A549 (cell line): Measurements from ENCODE around the gene IRAG1. TPM values are rescaled to one million over a fixed set of nuclear protein-coding genes. Genes with fewer than 3 reads are reported as not detected.

ENCODE experiments used
- ATAC-seq, 2 experiments: fragments of 200-7000 bp in 1 of 2; fragments of >200 bp in 1 of 2; cut with Nextera tagmentation in 1 of 2; cut with Tn5 transposase in 1 of 2; 3 replicates each; pipeline versions ENCODE4 v1.8.0 to v1.9.1; 2018 to 2020; ENCODE audit warnings: mild to moderate bottlenecking in 1 of 2, moderate library complexity in 1 of 2
- CTCF ChIA-PET: fragments of 300-600 bp; sonication (Branson Sonifier 250); formaldehyde crosslinking; extraction: SDS; loops from one replicate; lab custom pipeline; 2021; ENCODE audit warnings: antibody characterized with exemption, inconsistent platforms; lab: Yijun Ruan, JAX
- POLR2A ChIA-PET: fragments of 350-600 bp; formaldehyde crosslinking; extraction: SDS; loops from one replicate; lab custom pipeline; 2021; ENCODE audit warnings: antibody characterized with exemption, inconsistent platforms; lab: Yijun Ruan, JAX
- DNase-seq, 2 experiments: peaks; one replicate each; pipeline versions ENCODE4 v3.0.0 to v3.0.0-alpha.2; 2011 to 2016; ENCODE audit warnings: low read depth in 1 of 2, low spot score in 1 of 2
- FAIRE-seq: peaks from 2 replicates; lab custom pipeline; 2011; peaks lifted over from hg19 to GRCh38; lab: Jason Lieb, UNC
- H3K27ac ChIP-seq, 2 experiments: fragments of >200 bp; sonication (Bioruptor Twin); formaldehyde crosslinking; 3 replicates each; pipeline ENCODE4 v1.5.1; 2016 to 2017
- H3K4me1 ChIP-seq: fragments of >200 bp; sonication (Bioruptor Twin); formaldehyde crosslinking; 3 replicates; pipeline ENCODE4 v1.6.1; 2016
- H3K4me2 ChIP-seq: fragments of >200 bp; sonication (Bioruptor Twin); formaldehyde crosslinking; 3 replicates; pipeline ENCODE4 v1.6.1; 2016
- H3K4me3 ChIP-seq: fragments of >200 bp; sonication (Bioruptor Twin); formaldehyde crosslinking; 3 replicates; pipeline ENCODE4 v1.5.1; 2016
- H3K9me3 ChIP-seq: fragments of >200 bp; sonication (Bioruptor Twin); formaldehyde crosslinking; 3 replicates; pipeline ENCODE4 v1.6.1; 2016
- ATOH8 ChIP-seq: fragments of 250-450 bp; sonication (Bioruptor Pico); IDR thresholded peaks from 2 replicates; pipeline ENCODE4 v1.5.0; 2020; ENCODE audit warnings: low read depth, mild to moderate bottlenecking, moderate library complexity
- BHLHE40 ChIP-seq: IDR thresholded peaks from 2 replicates; pipeline ENCODE4 v1.6.1; 2012; ENCODE audit warnings: low read depth, low read length, inconsistent platforms
- CBX8 ChIP-seq: fragments of 200-600 bp; sonication (generic); IDR thresholded peaks from 2 replicates; pipeline ENCODE4 v1.6.1; 2016
- CHD2 ChIP-seq: fragments of 150-350 bp; IDR thresholded peaks from 2 replicates; pipeline ENCODE4 v1.6.1; 2014; ENCODE audit warnings: low read length; ENCODE audit not compliant: partially characterized antibody
- CTCF ChIP-seq: fragments of >200 bp; sonication (Bioruptor Twin); formaldehyde crosslinking; IDR thresholded peaks from 3 replicates; pipeline ENCODE4 v1.5.1; 2016
- EHF ChIP-seq: fragments of 250-450 bp; sonication (Bioruptor Pico); IDR thresholded peaks from 2 replicates; pipeline ENCODE4 v1.5.0; 2020; ENCODE audit warnings: mild to moderate bottlenecking
- ESRRA ChIP-seq: fragments of 150-350 bp; IDR thresholded peaks from 2 replicates; pipeline ENCODE4 v1.6.1; 2014; ENCODE audit warnings: mild to moderate bottlenecking, low read length, borderline replicate concordance
- FOXS1 ChIP-seq: fragments of 250-450 bp; sonication (Bioruptor Pico); IDR thresholded peaks from 2 replicates; pipeline ENCODE4 v1.5.0; 2020; ENCODE audit warnings: mild to moderate bottlenecking, moderate library complexity
- HDAC2 ChIP-seq: fragments of 200-600 bp; sonication (generic); IDR thresholded peaks from 2 replicates; pipeline ENCODE4 v1.6.1; 2016
- HOXA7 ChIP-seq: fragments of 250-450 bp; sonication (Bioruptor Pico); IDR thresholded peaks from 2 replicates; pipeline ENCODE4 v1.5.0; 2020; ENCODE audit warnings: mild to moderate bottlenecking, moderate library complexity
- HOXB5 ChIP-seq: fragments of 250-450 bp; sonication (Bioruptor Pico); IDR thresholded peaks from 2 replicates; pipeline ENCODE4 v1.5.0; 2020; ENCODE audit warnings: mild to moderate bottlenecking, moderate library complexity
- JUN ChIP-seq, 2 experiments: fragments of >200 bp; sonication (Bioruptor Twin); formaldehyde crosslinking; IDR thresholded peaks; 2 replicates in 1 of 2; 3 replicates in 1 of 2; pipeline ENCODE4 v1.6.1; 2016 to 2017
- KDM5A ChIP-seq: fragments of 200-600 bp; sonication (generic); IDR thresholded peaks from 2 replicates; pipeline ENCODE4 v1.6.1; 2016; ENCODE audit warnings: antibody characterized with exemption, mild to moderate bottlenecking
- MAZ ChIP-seq: fragments of 150-350 bp; IDR thresholded peaks from 2 replicates; pipeline ENCODE4 v1.6.1; 2014; ENCODE audit warnings: antibody characterized with exemption, low read depth, low read length, borderline replicate concordance
- PBX3 ChIP-seq: IDR thresholded peaks from 2 replicates; pipeline ENCODE4 v1.6.1; 2012
- PHF8 ChIP-seq: fragments of 200-600 bp; sonication (generic); IDR thresholded peaks from 2 replicates; pipeline ENCODE4 v1.6.1; 2016; ENCODE audit warnings: low read depth, mild to moderate bottlenecking, antibody characterized with exemption, moderate library complexity, borderline replicate concordance
- POLR2A ChIP-seq: IDR thresholded peaks from 2 replicates; pipeline ENCODE4 v1.6.1; 2012; ENCODE audit warnings: mild to moderate bottlenecking, low read length
- SMC3 ChIP-seq: fragments of >200 bp; sonication (Bioruptor Twin); formaldehyde crosslinking; IDR thresholded peaks from 3 replicates; pipeline ENCODE4 v1.6.1; 2018; ENCODE audit warnings: inconsistent platforms
- SREBF2 ChIP-seq: fragments of 450-650 bp; IDR thresholded peaks from 2 replicates; pipeline ENCODE4 v1.6.1; 2014; ENCODE audit warnings: mild to moderate bottlenecking, moderate library complexity
- TFCP2L1 ChIP-seq: fragments of 250-450 bp; sonication (Bioruptor Pico); IDR thresholded peaks from 2 replicates; pipeline ENCODE4 v1.5.0; 2021; ENCODE audit warnings: mild to moderate bottlenecking
- TP53 ChIP-seq: fragments of 250-450 bp; sonication (Bioruptor Pico); IDR thresholded peaks from 2 replicates; pipeline ENCODE4 v1.5.0; 2021; ENCODE audit warnings: mild to moderate bottlenecking, moderate library complexity
- ZNF302 ChIP-seq: fragments of 250-450 bp; sonication (Bioruptor Pico); IDR thresholded peaks from 2 replicates; pipeline ENCODE4 v1.9.0; 2021; ENCODE audit warnings: inconsistent platforms, mild to moderate bottlenecking, moderate library complexity
- WGBS: methylation state at CpG from one replicate; pipeline ENCODE4 v1.1.6; 2017; ENCODE audit errors: missing lambda C conversion rate; 5-methylcytosine and 5-hydroxymethylcytosine counted together
- polyA plus RNA-seq, 4 experiments: library from polyadenylated mRNA; depleted of rRNA in 3 of 4; stranded (reverse); fragments of >200 nt; fragmentation: RNase III in 1 of 4; extraction: RNeasy Plus Mini Kit Qiagen cat#74134 plus additional on column Dnase treatment in 1 of 4; gene quantifications; 2 replicates in 3 of 4; 3 replicates in 1 of 4; pipeline ENCODE4 v1.2.3, GENCODE V29; 2011 to 2017
- TF ChIP-seq, protein P1 (sequence below): IDR thresholded peaks from 2 replicates; pipeline ENCODE4 v1.6.1; 2012; ENCODE audit warnings: low read depth, borderline replicate concordance
- TF ChIP-seq, protein P2 (sequence below): fragments of >200 bp; sonication (Bioruptor Twin); formaldehyde crosslinking; IDR thresholded peaks from 3 replicates; pipeline ENCODE4 v1.6.1; 2016

IRAG1 gene
- polyA plus RNA-seq, 2 of the 4 experiments (the other 2 are of a cell fraction), result 0.05 TPM; not detected in 1

DNA sequence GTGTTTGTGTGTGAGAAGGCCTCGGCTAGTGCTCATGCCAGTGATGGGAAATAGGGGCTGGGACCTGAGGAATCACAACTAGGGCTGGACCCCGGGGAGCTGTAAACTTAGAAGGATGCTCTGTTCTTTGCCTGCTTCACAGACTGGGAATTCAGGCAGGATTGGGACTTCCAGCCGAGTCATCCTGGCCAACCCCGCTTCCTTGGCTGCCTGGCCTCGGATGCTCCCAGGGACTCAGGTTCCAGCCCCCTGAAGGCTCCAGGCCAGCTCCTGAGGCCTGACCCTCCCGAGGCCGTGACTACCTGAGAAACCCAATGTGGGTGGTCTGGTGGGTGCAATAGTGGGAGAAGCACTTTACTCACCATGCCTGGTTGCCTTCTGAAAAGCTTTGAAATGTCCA is 44.7 kb downstream of the IRAG1 start:
- TF ChIP-seq MAZ (no peak), JUN (IDR thresholded peaks at IDR 0.05) (no peak), TP53 (no peak), BHLHE40 (no peak), HDAC2 (no peak), SREBF2 (no peak), PBX3 (no peak), EHF (CRISPR knock-in tag) (no peak), POLR2A (no peak), TFCP2L1 (no peak)
- TF ChIP-seq, protein P1, sequence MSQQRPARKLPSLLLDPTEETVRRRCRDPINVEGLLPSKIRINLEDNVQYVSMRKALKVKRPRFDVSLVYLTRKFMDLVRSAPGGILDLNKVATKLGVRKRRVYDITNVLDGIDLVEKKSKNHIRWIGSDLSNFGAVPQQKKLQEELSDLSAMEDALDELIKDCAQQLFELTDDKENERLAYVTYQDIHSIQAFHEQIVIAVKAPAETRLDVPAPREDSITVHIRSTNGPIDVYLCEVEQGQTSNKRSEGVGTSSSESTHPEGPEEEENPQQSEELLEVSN, result no peak
- TF ChIP-seq, all 56 proteins: peak for 0
- Histone ChIP-seq H3K4me1 (peaks cover 12% of the 10 kb centered on the region), H3K4me3 (no peak overlapping the region), H3K9me3 (no peaks in the 10 kb centered on the region), H3K27ac (peak overlapping the region in 1 of 2 experiments; percentile 60; a peak in 3 of 6 replicates), H3K4me2 (no peak overlapping the region)
- no peak for FAIRE-seq
- no peak for DNase-seq
- ChIA-PET CTCF (interaction anchor here (0.7 to 1.3 kb wide), 4 partner anchors 14 to 243 kb away, joined by 4 to 6 read pairs (median 5); partner anchors contain the start of gene RNF141), POLR2A (no interaction called here)
- WGBS, result 73% methylated on average over 3 of the region's 7 CpGs
- ATAC-seq, result no peak

GRCh38 chr11:10646681-10647355 is 46.7 kb downstream of the IRAG1 start:
- ATAC-seq, result no peak
- CTCF ChIA-PET, result interaction anchor here (1.6 to 2.6 kb wide), 2 partner anchors 9 kb away, joined by 5 to 8 read pairs; no protein-coding TSS in a partner anchor
- Histone ChIP-seq H3K27ac (peak overlapping the region; percentile 49 to 54; a peak in 4 of 6 replicates), H3K9me3 (no peaks in the 10 kb centered on the region), H3K4me2 (peak overlapping the region; percentile 32; the same call in 1 of the 3 replicates), H3K4me3 (no peak overlapping the region), H3K4me1 (peaks cover 12% of the 10 kb centered on the region)
- no peak for DNase-seq
- no peak for TF ChIP-seq SMC3
- TF ChIP-seq HOXA7 (CRISPR knock-in tag), result no peak
- TF ChIP-seq KDM5A, result no peak
- TF ChIP-seq FOXS1, result no peak
- no peak for TF ChIP-seq TP53
- no peak for TF ChIP-seq MAZ
- TF ChIP-seq EHF (CRISPR knock-in tag), result no peak
- TF ChIP-seq CBX8, result no peak
- TF ChIP-seq PHF8, result no peak
- TF ChIP-seq ZNF302 (CRISPR knock-in tag), result no peak
- TF ChIP-seq, protein P2, sequence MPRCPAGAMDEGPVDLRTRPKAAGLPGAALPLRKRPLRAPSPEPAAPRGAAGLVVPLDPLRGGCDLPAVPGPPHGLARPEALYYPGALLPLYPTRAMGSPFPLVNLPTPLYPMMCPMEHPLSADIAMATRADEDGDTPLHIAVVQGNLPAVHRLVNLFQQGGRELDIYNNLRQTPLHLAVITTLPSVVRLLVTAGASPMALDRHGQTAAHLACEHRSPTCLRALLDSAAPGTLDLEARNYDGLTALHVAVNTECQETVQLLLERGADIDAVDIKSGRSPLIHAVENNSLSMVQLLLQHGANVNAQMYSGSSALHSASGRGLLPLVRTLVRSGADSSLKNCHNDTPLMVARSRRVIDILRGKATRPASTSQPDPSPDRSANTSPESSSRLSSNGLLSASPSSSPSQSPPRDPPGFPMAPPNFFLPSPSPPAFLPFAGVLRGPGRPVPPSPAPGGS, result no peak
- TF ChIP-seq ESRRA, result no peak
- TF ChIP-seq SREBF2, result no peak
- FAIRE-seq, result no peak
- WGBS, result 81% methylated on average over 8 of the region's 8 CpGs
- POLR2A ChIA-PET, result interaction anchor here (1.3 kb wide), 1 partner anchor 11 kb away, joined by 3 read pairs; no protein-coding TSS in a partner anchor

DNA sequence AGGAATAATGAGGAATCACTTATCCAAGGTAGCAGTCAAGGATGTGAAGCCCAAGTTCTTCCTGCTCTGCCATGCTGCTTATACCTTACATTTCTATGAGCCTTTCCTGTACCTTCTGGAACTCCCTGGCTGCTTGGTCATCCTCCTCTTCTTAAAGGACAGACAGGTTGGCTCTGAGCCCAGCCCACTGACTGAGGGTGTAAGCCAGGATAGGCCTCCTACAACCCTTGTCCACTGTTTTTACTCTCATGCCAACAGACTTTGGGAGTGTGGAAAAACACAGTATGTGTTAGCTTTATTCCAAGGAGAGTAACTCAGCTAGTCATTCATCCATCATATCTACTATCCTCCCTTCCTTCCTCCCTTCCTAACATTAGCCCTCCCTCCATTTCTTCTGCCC is 47.5 kb downstream of the IRAG1 start:
- ATAC-seq (no peak), DNase-seq (no peak), FAIRE-seq (no peak)
- CTCF ChIA-PET, result interaction anchor here (1.3 to 2.6 kb wide), 2 partner anchors 9 to 240 kb away, joined by 3 to 8 read pairs; no protein-coding TSS in a partner anchor
- TF ChIP-seq HOXB5, result no peak
- TF ChIP-seq, protein P1, result no peak
- no peak for TF ChIP-seq CTCF
- no peak for TF ChIP-seq FOXS1
- no peak for TF ChIP-seq CHD2
- no peak for TF ChIP-seq SMC3
- no peak for TF ChIP-seq ATOH8 (CRISPR knock-in tag)
- POLR2A ChIA-PET, result no interaction called here
- H3K4me1 ChIP-seq, result peaks cover 12% of the 10 kb centered on the region
- H3K27ac ChIP-seq, result peak overlapping the region in 1 of 2 experiments; percentile 22; a peak in 1 of 6 replicates
- H3K4me3 ChIP-seq, result no peak overlapping the region
- H3K9me3 ChIP-seq, result no peaks in the 10 kb centered on the region
- no peak overlapping the region for H3K4me2 ChIP-seq
